GM21423 (cell line): ENCODE data around the gene ACOXL.

Source experiments
- ATAC-seq: cut with Tn5 transposase; IDR thresholded peaks from one replicate; pipeline ENCODE4 v1.9.1; 2021; ENCODE audit warnings: mild to moderate bottlenecking, moderate library complexity; ENCODE audit not compliant: unreplicated experiment

Gene ACOXL

GRCh38 chr2:110751642-110752041, 19.3 kb downstream of the ACOXL start:
- no peak for ATAC-seq

DNA sequence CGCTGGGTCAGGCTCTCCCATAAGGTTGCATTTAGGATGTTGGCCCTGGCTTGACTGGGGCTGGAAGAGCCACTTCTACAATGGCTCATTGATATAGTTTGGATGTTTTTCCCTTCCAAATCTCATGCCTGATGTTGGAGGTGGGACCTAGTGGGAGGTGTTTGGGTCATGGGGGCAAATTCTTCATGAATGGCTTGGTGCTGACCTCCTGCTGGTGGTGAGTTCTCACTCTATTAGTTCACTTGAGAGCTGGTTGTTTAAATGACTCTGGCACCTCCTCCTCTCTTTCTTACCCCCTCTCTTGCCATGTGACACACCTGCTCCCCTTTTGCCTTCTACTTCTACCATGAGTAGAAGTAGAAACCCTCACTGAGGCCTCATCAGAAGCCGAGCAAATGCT, 20.5 kb downstream of the ACOXL start:
- no peak for ATAC-seq

GRCh38 chr2:110755491-110756078, 23.2 kb downstream of the ACOXL start:
- ATAC-seq, result no peak

GRCh38 chr2:110759411-110759810, 27.0 kb downstream of the ACOXL start:
- ATAC-seq, result no peak

- ATAC-seq, result no peak
Observed at GRCh38 chr2:110764931-110765330, 32.6 kb downstream of the ACOXL start.

- no peak for ATAC-seq
Observed at GRCh38 chr2:110766291-110766690, 33.9 kb downstream of the ACOXL start.

DNA sequence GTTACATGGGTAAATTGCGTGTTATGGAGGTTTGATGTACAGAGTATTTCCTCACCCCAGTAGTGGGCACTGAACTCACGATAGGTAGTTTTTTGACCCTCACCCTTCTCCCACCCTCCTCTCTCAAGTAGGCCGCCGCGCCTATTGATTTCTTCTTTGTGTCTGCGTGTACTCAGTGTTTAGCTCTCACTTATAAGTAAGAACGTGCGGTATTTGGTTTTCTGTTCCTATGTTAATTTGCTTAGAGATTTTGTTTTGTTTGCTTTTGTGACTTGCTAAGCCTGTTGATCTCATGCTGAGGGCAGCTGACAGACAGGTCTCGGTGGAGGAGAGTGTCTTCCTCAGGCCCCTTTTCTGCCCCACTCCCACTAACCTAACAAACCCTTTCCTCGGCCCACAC, 36.2 kb downstream of the ACOXL start:
- ATAC-seq, result no peak

DNA sequence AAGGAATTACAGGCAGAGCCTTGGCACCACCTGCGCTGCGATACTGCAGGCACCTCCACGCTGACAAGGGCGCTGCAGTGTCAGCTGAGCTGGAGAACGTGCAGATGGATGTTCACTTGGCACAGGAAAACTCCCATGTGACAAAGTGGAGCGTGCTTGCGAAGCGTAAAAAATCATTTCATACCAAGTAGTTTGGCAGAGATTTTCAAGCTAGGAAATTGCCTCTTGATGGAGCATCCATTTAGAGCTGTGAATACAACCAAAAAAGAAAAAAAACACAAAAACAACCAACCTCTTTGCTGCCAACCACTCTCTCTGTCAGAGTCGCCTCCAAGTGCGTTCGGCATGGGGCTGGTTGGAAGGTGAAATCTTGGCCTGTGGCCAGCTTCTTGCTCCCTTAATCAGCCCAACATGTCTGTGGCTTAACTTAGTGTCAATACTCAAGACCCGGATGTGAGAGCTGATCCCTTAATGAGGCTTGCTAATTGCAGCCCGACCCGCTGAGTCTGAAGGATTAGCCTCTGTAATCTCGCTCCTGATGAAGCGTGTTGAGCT, 38.1 kb downstream of the ACOXL start:
- ATAC-seq, result no peak

GRCh38 chr2:110770959-110771431, 38.6 kb downstream of the ACOXL start:
- no peak for ATAC-seq

- no peak for ATAC-seq
Observed at GRCh38 chr2:110771547-110772382, 39.4 kb downstream of the ACOXL start.

DNA sequence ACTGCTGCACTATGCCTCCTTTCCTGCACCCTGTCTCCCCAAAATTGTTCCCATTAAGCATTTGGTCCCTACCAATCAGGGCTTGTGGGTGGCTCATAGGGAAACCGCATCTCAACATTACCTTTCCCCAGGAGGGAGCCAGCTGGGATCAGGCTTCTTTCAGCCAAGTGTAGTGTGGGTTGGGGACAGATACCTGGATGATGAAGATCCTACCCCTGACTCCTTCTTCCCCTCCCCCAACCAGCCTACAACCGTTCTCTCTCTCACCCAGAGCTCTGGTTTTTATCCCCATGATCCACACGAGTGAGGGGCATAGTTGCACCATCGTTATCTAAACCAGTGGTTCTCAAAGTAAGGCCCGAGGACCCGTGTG, 40.0 kb downstream of the ACOXL start:
- no peak for ATAC-seq

DNA sequence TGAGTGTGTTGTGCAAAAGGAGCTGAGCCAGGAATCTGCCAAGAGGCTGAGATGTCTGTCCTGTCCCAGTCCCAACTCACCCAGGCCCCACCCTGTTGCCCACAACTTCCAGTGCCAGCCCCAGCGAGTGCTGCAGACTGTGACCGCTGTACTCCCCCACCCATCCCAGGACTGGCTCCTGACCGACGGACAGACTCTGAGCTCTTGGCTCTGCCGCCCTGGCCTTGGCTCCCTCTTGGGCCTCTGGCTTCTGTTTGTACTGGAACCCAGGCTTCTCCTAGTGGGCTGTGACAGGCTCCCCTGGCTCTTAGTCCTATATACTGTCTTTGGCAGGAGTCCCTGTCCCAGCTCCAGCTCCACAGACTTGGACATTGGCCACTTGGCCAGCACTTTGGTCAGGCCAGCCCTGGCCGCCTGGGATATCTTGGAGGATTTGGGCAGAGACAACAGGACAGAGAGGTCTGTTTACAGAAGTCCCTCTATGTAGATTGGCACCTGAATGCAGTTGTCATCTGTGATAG, 41.1 kb downstream of the ACOXL start:
- no peak for ATAC-seq

DNA sequence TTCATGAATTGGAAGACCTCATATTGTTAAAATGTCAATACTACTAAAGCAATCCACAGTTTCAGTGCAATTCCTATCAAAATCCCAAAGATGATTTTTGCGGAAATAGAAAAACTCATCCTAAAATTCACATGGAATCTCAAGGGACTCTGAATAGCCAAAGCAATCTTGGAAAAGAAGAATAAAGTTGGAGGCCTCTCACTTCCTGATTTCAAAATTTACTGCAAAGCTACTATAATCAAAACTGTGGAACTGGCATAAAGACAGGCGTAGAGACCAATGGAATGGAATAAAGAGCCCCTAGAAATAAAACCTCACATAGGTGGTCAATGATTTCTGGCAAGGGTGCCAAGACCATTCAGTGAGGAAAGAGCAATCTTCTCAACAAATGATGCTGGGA, 42.3 kb downstream of the ACOXL start:
- no peak for ATAC-seq

DNA sequence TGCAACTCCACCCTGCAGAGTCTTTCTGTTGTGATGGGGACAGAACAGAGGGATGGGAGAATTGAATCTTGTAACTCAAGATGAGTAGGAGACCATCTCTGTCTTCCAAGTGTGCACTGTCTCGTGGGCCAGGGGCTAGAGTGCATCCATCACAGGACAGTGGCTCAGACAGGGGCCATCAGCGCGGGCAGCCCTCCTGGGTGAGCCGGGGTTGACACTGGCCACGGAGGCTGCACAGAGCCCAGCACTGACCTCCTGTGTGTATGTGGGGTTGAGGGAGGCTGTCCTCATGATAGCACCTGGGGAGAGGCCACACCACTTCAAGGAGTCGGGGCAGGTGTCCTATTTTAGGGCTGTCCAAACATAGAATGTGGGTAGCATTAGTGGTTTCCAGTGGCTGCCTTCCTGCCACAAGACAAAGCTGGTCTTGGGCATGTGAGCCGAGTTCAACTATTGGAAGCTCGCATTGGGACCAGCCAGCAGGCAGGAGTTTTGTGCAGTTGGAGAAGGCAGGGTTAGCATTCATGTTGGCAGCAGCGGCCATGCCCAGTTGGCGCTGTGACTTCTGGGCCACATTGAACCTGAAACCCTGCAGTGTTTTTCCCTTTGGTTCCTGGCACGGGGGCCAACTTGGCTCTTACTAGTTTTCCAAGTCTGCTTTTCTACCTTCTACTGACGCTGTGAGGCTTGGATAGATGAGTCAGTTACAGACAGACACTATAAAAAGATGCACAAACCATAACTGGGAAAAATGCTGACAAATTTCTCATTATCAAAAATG, 45.3 kb downstream of the ACOXL start:
- no peak for ATAC-seq

- no peak for ATAC-seq
Observed at GRCh38 chr2:110780461-110780860, 48.1 kb downstream of the ACOXL start.

DNA sequence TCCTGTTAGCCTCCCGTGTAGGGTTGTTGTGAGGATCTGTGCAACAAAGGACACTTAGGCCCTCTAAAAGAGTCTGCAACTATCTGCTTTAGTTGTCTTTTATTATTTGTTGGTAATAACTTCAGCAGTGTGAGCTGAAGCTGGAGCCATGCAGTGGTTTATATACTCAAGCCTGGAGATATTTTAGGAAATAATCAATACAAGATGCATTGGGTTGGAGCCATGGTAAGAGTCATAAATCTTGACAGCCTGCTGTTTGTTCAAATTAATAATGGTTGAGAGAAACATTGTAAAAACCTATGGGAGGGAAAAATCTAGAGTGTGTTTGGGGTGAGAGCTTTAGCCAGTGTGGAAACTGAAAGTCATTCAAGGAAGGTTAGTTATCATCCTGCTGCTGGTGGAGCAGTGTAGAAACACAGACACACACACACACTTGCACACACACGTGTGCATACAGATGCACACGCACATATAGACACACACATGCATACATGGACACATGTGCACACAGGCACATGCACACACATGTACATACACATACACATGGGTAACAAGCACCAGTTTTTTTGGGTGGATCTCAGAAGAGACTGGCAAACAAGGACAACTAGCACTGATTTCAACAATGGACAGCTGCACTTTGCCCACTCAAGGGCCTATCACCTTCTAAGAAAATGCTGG, 51.0 kb downstream of the ACOXL start:
- no peak for ATAC-seq

GRCh38 chr2:110784047-110784631, 51.8 kb downstream of the ACOXL start:
- no peak for ATAC-seq

GRCh38 chr2:110785439-110785838, 53.1 kb downstream of the ACOXL start:
- no peak for ATAC-seq

- no peak for ATAC-seq
Observed at GRCh38 chr2:110788976-110789375, 56.6 kb downstream of the ACOXL start.

DNA sequence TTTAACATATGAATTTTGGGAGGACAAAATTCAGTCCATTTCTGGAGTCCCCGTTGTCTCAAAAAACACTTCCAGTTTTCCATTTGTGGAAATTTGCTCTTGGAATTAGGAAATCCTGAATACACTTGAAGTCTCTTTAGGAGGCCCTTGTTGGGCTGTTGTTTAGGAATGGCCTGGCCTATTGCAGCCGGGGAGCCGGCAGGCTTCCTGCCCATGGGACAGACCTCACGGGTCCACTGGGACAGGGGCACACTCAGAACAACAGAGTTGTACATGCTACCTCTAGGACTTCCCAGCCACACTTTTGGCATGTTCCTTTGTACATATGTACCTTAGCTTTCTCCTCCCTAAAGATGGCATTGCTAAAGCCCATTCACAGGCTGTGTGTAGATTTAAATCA, 57.3 kb downstream of the ACOXL start:
- no peak for ATAC-seq
